K562 (cell line): ENCODE measurements around the gene LENG9.

ENCODE experiments used
- ATF3 ChIP-seq, 2 experiments: fragments of 450-650 bp in 1 of 2; sonication (generic) in 1 of 2; formaldehyde crosslinking in 1 of 2; IDR thresholded peaks in 1 of 2; conservative IDR thresholded peaks in 1 of 2; 2 replicates each; pipeline versions ENCODE4 v1.6.1 to v1.8.1; 2016 to 2023; ENCODE audit warnings: mild to moderate bottlenecking in 2 of 2, moderate library complexity in 2 of 2, inconsistent platforms in 1 of 2, missing genetic modification reagents in 1 of 2
- BCLAF1 ChIP-seq, 2 experiments: fragments of 450-650 bp in 1 of 2; IDR thresholded peaks; 2 replicates each; pipeline ENCODE4 v1.6.1; 2011 to 2017; ENCODE audit warnings: low read depth in 2 of 2, antibody characterized with exemption in 1 of 2, borderline replicate concordance in 1 of 2, low read length in 1 of 2, mild to moderate bottlenecking in 1 of 2, mixed read lengths in 1 of 2; ENCODE audit not compliant: control insufficient read depth in 1 of 2
- CTCF ChIP-seq, 3 experiments: IDR thresholded peaks in 2 of 3; conservative IDR thresholded peaks in 1 of 3; 2 replicates each; pipeline ENCODE4 v1.5.1; 2011 to 2012; ENCODE audit warnings: low read length in 3 of 3, mild to moderate bottlenecking in 3 of 3, control low read depth in 2 of 3, improper control_type of control experiment in 1 of 3, inconsistent platforms in 1 of 3, low read depth in 1 of 3, mixed read lengths in 1 of 3, moderate library complexity in 1 of 3; ENCODE audit not compliant: insufficient read depth in 2 of 3
- GATA2 ChIP-seq: sonication (generic); formaldehyde crosslinking; IDR thresholded peaks from 2 replicates; pipeline ENCODE4 v1.4.0; 2020; ENCODE audit warnings: mild to moderate bottlenecking, missing genetic modification reagents
- JUNB ChIP-seq: fragments of 450-650 bp; formaldehyde crosslinking; conservative IDR thresholded peaks from 2 replicates; pipeline ENCODE4 v1.4.0; 2020; ENCODE audit warnings: mild to moderate bottlenecking
- MTA2 ChIP-seq: fragments of 450-650 bp; IDR thresholded peaks from 2 replicates; pipeline ENCODE4 v1.6.1; 2016; ENCODE audit warnings: low read depth
- POLR2AphosphoS5 ChIP-seq: IDR thresholded peaks from 2 replicates; pipeline ENCODE4 v1.6.1; 2011; ENCODE audit warnings: mild to moderate bottlenecking, low read depth, low read length, moderate library complexity; ENCODE audit not compliant: control insufficient read depth, insufficient read depth
- SAP30 ChIP-seq: fragments of 200-600 bp; sonication (generic); IDR thresholded peaks from 2 replicates; pipeline ENCODE4 v1.6.1; 2012; ENCODE audit warnings: borderline replicate concordance, low read depth, mild to moderate bottlenecking, moderate library complexity, low read length, control low read depth, inconsistent platforms; ENCODE audit not compliant: insufficient read depth, poor library complexity, severe bottlenecking
- SETDB1 ChIP-seq: IDR thresholded peaks from one replicate; pipeline ENCODE4 v1.6.1; 2012; ENCODE audit warnings: low read length, control low read depth, inconsistent platforms
- SIRT6 ChIP-seq: IDR thresholded peaks from one replicate; pipeline ENCODE4 v1.6.1; 2012; ENCODE audit warnings: low read depth, mild to moderate bottlenecking, control low read depth, inconsistent platforms, low read length, moderate library complexity
- ZFP36 ChIP-seq: fragments of 150-350 bp; IDR thresholded peaks from 2 replicates; pipeline ENCODE4 v1.6.1; 2018; ENCODE audit warnings: low read length, low read depth; ENCODE audit not compliant: partially characterized antibody
- ZKSCAN1 ChIP-seq: fragments of 150-350 bp; IDR thresholded peaks from 2 replicates; pipeline ENCODE4 v1.6.1; 2016; ENCODE audit warnings: low read depth, low read length
- ZNF184 ChIP-seq: sonication (generic); formaldehyde crosslinking; IDR thresholded peaks from 2 replicates; pipeline ENCODE4 v1.5.0; 2020; ENCODE audit warnings: missing genetic modification reagents
- ZNF561 ChIP-seq: fragments of 450-650 bp; formaldehyde crosslinking; conservative IDR thresholded peaks from 2 replicates; pipeline ENCODE4 v1.4.0; 2020; ENCODE audit warnings: mild to moderate bottlenecking, moderate library complexity

- TF ChIP-seq ATF3 (IDR thresholded peaks at IDR 0.05) (no peak), ATF3 (CRISPR knock-in tag; conservative IDR thresholded peaks at IDR 0.05) (no peak), CTCF (IDR thresholded peaks at IDR 0.05 in 2 of 3, conservative IDR thresholded peaks at IDR 0.05 in 1 of 3; ENCODE audit: insufficient read depth in 2 of 3, low read depth in 1 of 3, low read length in 3 of 3) (peak in 2 of 3 experiments; percentile 16 to 43; a peak in 2 of 6 replicates), ZKSCAN1 (no peak), SETDB1 (no peak), JUNB (CRISPR knock-in tag) (no peak), ZNF184 (no peak), POLR2AphosphoS5 (no peak), SAP30 (no peak), SIRT6 (no peak), BCLAF1 (IDR thresholded peaks at IDR 0.05; ENCODE audit: borderline replicate concordance in 1 of 2, control insufficient read depth in 1 of 2, low read depth in 2 of 2, low read length in 1 of 2) (no peak), MTA2 (no peak), ZFP36 (no peak), GATA2 (CRISPR knock-in tag) (no peak), ZNF561 (no peak)
These were observed 48.2 kb downstream of the LENG9 start, which contains the start of gene TTYH1 for GRCh38 chr19:54415208-54415900.
